A375 (cell line): ENCODE results near the gene GOLGA6L22. TPM values are rescaled to one million over a fixed set of nuclear protein-coding genes. Genes with fewer than 3 reads are reported as not detected.

Experiments used
- small RNA-seq: library from RNA; depleted of rRNA; stranded (forward); fragments of <200 nt; gene quantifications from one replicate; pipeline ENCODE3, GENCODE V24; 2014
- total RNA-seq: library from RNA; depleted of rRNA; stranded (reverse); fragments of >200 nt; shearing (Covaris generic); gene quantifications from 2 replicates; pipeline ENCODE4 v1.2.3, GENCODE V29; 2014; rRNA removed

The GOLGA6L22 gene
- not detected in 2 replicates for total RNA-seq

GRCh38 chr15:22458603-22459002, at the start of gene GOLGA6L22:
Gene GOLGA6L22, plus strand, starts transcription at chr15:22458903. Its CDS starts 91 bp downstream, at chr15:22458994.

Small RNA genes lying within 50 kb of the gene (small RNA-seq; reads per million reads assigned to genes)
- not detected for gene RN7SL545P
